GF-D8 (cell line): ENCODE results near the gene ALOX12B.
"Not testable (repeated sequence)": the region's sequence is repeated elsewhere in the genome, so short reads cannot be mapped to it uniquely, and the experiment has no call there.

Experiments used
- DNase-seq: peaks from one replicate; lab custom pipeline; 2025; lab: John Stamatoyannopoulos, UW

The ALOX12B gene

GRCh38 chr17:8118769-8119580 lies 31.5 kb upstream of the ALOX12B start:
- peak; percentile 32 for DNase-seq

GRCh38 chr17:8117980-8118768 lies 30.7 kb upstream of the ALOX12B start, which contains the start of gene ALOXE3:
Gene ALOXE3, minus strand, starts transcription at chr17:8118514. Its CDS starts 524 bp downstream, at chr17:8117990.
- DNase-seq = no peak

- no peak for DNase-seq
Observed at GRCh38 chr17:8117367-8117979, 30.0 kb upstream of the ALOX12B start.

- no peak for DNase-seq
Observed at GRCh38 chr17:8116776-8117175, 29.3 kb upstream of the ALOX12B start.

GRCh38 chr17:8110907-8111306 lies 23.4 kb upstream of the ALOX12B start:
- DNase-seq = no peak

GRCh38 chr17:8110456-8110804 lies 22.9 kb upstream of the ALOX12B start:
- no peak for DNase-seq

GRCh38 chr17:8109661-8110455 lies 22.3 kb upstream of the ALOX12B start:
- no peak for DNase-seq

GRCh38 chr17:8108972-8109660 lies 21.6 kb upstream of the ALOX12B start:
- no peak for DNase-seq

GRCh38 chr17:8106980-8107379 lies 19.5 kb upstream of the ALOX12B start:
- DNase-seq = not testable (repeated sequence)

- DNase-seq = no peak
Observed at GRCh38 chr17:8105957-8106398, 18.5 kb upstream of the ALOX12B start.

- DNase-seq = no peak
Observed at GRCh38 chr17:8104911-8105310, 17.4 kb upstream of the ALOX12B start.

- no peak for DNase-seq
Observed at GRCh38 chr17:8103549-8103948, 16.0 kb upstream of the ALOX12B start.

- no peak for DNase-seq
Observed at GRCh38 chr17:8101721-8102120, 14.2 kb upstream of the ALOX12B start.

GRCh38 chr17:8100763-8101162 lies 13.2 kb upstream of the ALOX12B start:
- DNase-seq = no peak

- no peak for DNase-seq
Observed at GRCh38 chr17:8100111-8100510, 12.6 kb upstream of the ALOX12B start.

- no peak for DNase-seq
Observed at GRCh38 chr17:8096541-8096940, 9.0 kb upstream of the ALOX12B start.

- no peak for DNase-seq
Observed at GRCh38 chr17:8095361-8095760, 7.8 kb upstream of the ALOX12B start.

GRCh38 chr17:8091033-8091687 lies 3.6 kb upstream of the ALOX12B start:
- DNase-seq = no peak

- no peak for DNase-seq
Observed at GRCh38 chr17:8089728-8090127, 2.2 kb upstream of the ALOX12B start.

- DNase-seq = no peak
Observed at GRCh38 chr17:8087952-8088230, 375 bp upstream of the ALOX12B start.

GRCh38 chr17:8084250-8084649 lies 3.3 kb downstream of the ALOX12B start:
- DNase-seq = no peak
